GM23338 (cell line): ENCODE results near the gene TRIO. TPM values are rescaled to one million over a fixed set of nuclear protein-coding genes. Genes with fewer than 3 reads are reported as not detected.

ENCODE experiments used
- ATAC-seq: fragments of 200-7000 bp; cut with Tn5 transposase; 3 replicates; pipeline ENCODE4 v1.9.1; 2020
- DNase-seq: peaks from one replicate; pipeline ENCODE4 v3.0.0-alpha.2; 2015; ENCODE audit warnings: low spot score
- H2AFZ ChIP-seq: fragments of 200-600 bp; sonication (generic); 2 replicates; pipeline ENCODE4 v1.8.0; 2016; ENCODE audit warnings: antibody characterized with exemption, mild to moderate bottlenecking, moderate library complexity
- H3F3A ChIP-seq: fragments of 200-600 bp; sonication (generic); replicated peaks from 2 replicates; pipeline ENCODE4 v1.8.0; 2017; ENCODE audit warnings: antibody characterized with exemption, mixed run types, low read depth
- H3K27ac ChIP-seq: fragments of 200-600 bp; sonication (generic); 2 replicates; pipeline ENCODE4 v1.6.1; 2016; ENCODE audit warnings: low read depth
- H3K27me3 ChIP-seq: fragments of 200-600 bp; sonication (generic); 2 replicates; pipeline ENCODE4 v1.8.0; 2016; ENCODE audit warnings: mild to moderate bottlenecking, mixed run types, moderate library complexity; ENCODE audit not compliant: insufficient read depth
- H3K36me3 ChIP-seq: fragments of 200-600 bp; sonication (generic); 2 replicates; pipeline ENCODE4 v1.8.0; 2016; ENCODE audit warnings: mild to moderate bottlenecking; ENCODE audit not compliant: insufficient read depth
- H3K4me1 ChIP-seq: fragments of 200-600 bp; sonication (generic); 2 replicates; pipeline ENCODE4 v1.8.0; 2016; ENCODE audit warnings: mild to moderate bottlenecking, moderate library complexity; ENCODE audit not compliant: insufficient read depth
- H3K4me2 ChIP-seq: fragments of 200-600 bp; sonication (generic); 2 replicates; pipeline ENCODE4 v1.7.1; 2017; ENCODE audit warnings: mixed run types
- H3K4me3 ChIP-seq: fragments of 200-600 bp; sonication (generic); 2 replicates; pipeline ENCODE4 v1.6.1; 2016; ENCODE audit warnings: mixed run types
- H3K79me2 ChIP-seq: fragments of 200-600 bp; sonication (generic); replicated peaks from 2 replicates; pipeline ENCODE4 v1.8.0; 2017; ENCODE audit warnings: mild to moderate bottlenecking; ENCODE audit not compliant: insufficient read depth
- H3K9me2 ChIP-seq: fragments of 200-600 bp; sonication (generic); 2 replicates; pipeline ENCODE4 v1.8.0; 2017; ENCODE audit not compliant: insufficient read depth
- H4K20me1 ChIP-seq: fragments of 200-600 bp; sonication (generic); replicated peaks from 2 replicates; pipeline ENCODE4 v1.8.0; 2017; ENCODE audit warnings: mild to moderate bottlenecking; ENCODE audit not compliant: insufficient read depth
- H3K27ac Mint-ChIP-seq: 2 replicates; pipeline ENCODE4 v1.8.0; 2020; ENCODE audit warnings: inconsistent platforms, mild to moderate bottlenecking, moderate library complexity, mixed read lengths
- H3K27me3 Mint-ChIP-seq: 3 replicates; pipeline ENCODE4 v1.8.0; 2022; ENCODE audit warnings: low read depth, mild to moderate bottlenecking, moderate library complexity, mixed read lengths, inconsistent platforms; ENCODE audit not compliant: insufficient read depth, poor library complexity
- H3K36me3 Mint-ChIP-seq: 3 replicates; pipeline ENCODE4 v1.8.0; 2021; ENCODE audit warnings: low read depth, mild to moderate bottlenecking, inconsistent platforms, moderate library complexity, mixed read lengths
- H3K4me1 Mint-ChIP-seq: 3 replicates; pipeline ENCODE4 v1.8.0; 2020; ENCODE audit warnings: mild to moderate bottlenecking, inconsistent platforms, mixed read lengths
- H3K4me3 Mint-ChIP-seq: 3 replicates; pipeline ENCODE4 v1.8.0; 2021; ENCODE audit warnings: moderate library complexity, mild to moderate bottlenecking, inconsistent platforms, mixed read lengths
- H3K9me3 Mint-ChIP-seq: 3 replicates; pipeline ENCODE4 v1.8.0; 2020; ENCODE audit warnings: moderate library complexity, mild to moderate bottlenecking, inconsistent platforms, mixed read lengths
- CREB1 ChIP-seq: fragments of 250-450 bp; sonication (Bioruptor Pico); IDR thresholded peaks from 2 replicates; pipeline ENCODE4 v1.5.0; 2020; ENCODE audit warnings: low read depth, mild to moderate bottlenecking, moderate library complexity
- CTCF ChIP-seq, 2 experiments: fragments of 200-600 bp in 1 of 2; sonication (generic) in 1 of 2; conservative IDR thresholded peaks; 2 replicates each; pipeline versions ENCODE4 v1.5.1 to v1.6.1; 2016 to 2017; ENCODE audit warnings: antibody characterized with exemption in 2 of 2, low read depth in 2 of 2, mild to moderate bottlenecking in 2 of 2, moderate library complexity in 1 of 2
- EZH2 ChIP-seq: fragments of 200-600 bp; sonication (generic); IDR thresholded peaks from one replicate; pipeline ENCODE4 v1.8.0; 2017; ENCODE audit warnings: antibody characterized with exemption, mild to moderate bottlenecking, low read depth; ENCODE audit not compliant: unreplicated experiment
- EZH2phosphoT487 ChIP-seq: fragments of 200-600 bp; sonication (generic); IDR thresholded peaks from one replicate; pipeline ENCODE4 v1.8.1; 2018; ENCODE audit warnings: antibody characterized with exemption; ENCODE audit not compliant: unreplicated experiment
- JUNB ChIP-seq: IDR thresholded peaks from one replicate; pipeline ENCODE4 v1.6.1; 2016; ENCODE audit warnings: antibody characterized with exemption; ENCODE audit not compliant: unreplicated experiment
- NANOG ChIP-seq: IDR thresholded peaks from 2 replicates; pipeline ENCODE4 v1.6.1; 2016; ENCODE audit warnings: antibody characterized with exemption, borderline replicate concordance
- POLR2AphosphoS5 ChIP-seq: IDR thresholded peaks from 2 replicates; pipeline ENCODE4 v1.6.1; 2016; ENCODE audit warnings: antibody characterized with exemption, low read depth
- STAT1 ChIP-seq: IDR thresholded peaks from one replicate; pipeline ENCODE4 v1.6.1; 2016; ENCODE audit warnings: antibody characterized with exemption; ENCODE audit not compliant: unreplicated experiment
- ZNF114 ChIP-seq: fragments of 250-450 bp; sonication (Bioruptor Pico); IDR thresholded peaks from 2 replicates; pipeline ENCODE4 v1.5.0; 2020; ENCODE audit warnings: mild to moderate bottlenecking, moderate library complexity
- ZNF331 ChIP-seq: fragments of 250-450 bp; sonication (Bioruptor Pico); IDR thresholded peaks from 2 replicates; pipeline ENCODE4 v1.5.0; 2020; ENCODE audit warnings: low read depth, mild to moderate bottlenecking, moderate library complexity
- polyA plus RNA-seq: library from polyadenylated mRNA; unstranded; fragments of >200 nt; fragmentation: Nextera tagmentation; extraction: Ambion mirVana; gene quantifications from 2 replicates; pipeline ENCODE4 v1.2.1, GENCODE V29; 2016
- total RNA-seq: library from RNA; depleted of rRNA; stranded (reverse); fragments of >200 nt; shearing (Covaris generic); gene quantifications from 2 replicates; pipeline ENCODE4 v1.2.3, GENCODE V29; 2014
- TF ChIP-seq, protein P1 (sequence below): IDR thresholded peaks from 2 replicates; pipeline ENCODE4 v1.6.1; 2016; ENCODE audit warnings: antibody characterized with exemption
- TF ChIP-seq, protein P2 (sequence below): IDR thresholded peaks from one replicate; pipeline ENCODE4 v1.6.1; 2018; ENCODE audit warnings: antibody characterized with exemption; ENCODE audit not compliant: unreplicated experiment
- TF ChIP-seq, protein P3 (sequence below): fragments of 250-450 bp; sonication (Bioruptor Pico); IDR thresholded peaks from 2 replicates; pipeline ENCODE4 v1.5.0; 2020; ENCODE audit warnings: mild to moderate bottlenecking, moderate library complexity

Gene TRIO
- total and polyA plus RNA-seq, 2 experiments from 2014 or later, result 13.8 to 113 TPM

GRCh38 chr5:14286574-14287421 is 143.7 kb downstream of the TRIO start:
- Histone ChIP-seq H3K27ac (no peak overlapping the region), H4K20me1 (peaks cover 7% of the 10 kb centered on the region), H3F3A (no peaks in the 10 kb centered on the region), H3K79me2 (peaks cover 39% of the 10 kb centered on the region), H3K9me2 (no peaks in the 10 kb centered on the region), H3K4me2 (no peak overlapping the region), H3K4me3 (no peak overlapping the region), H3K4me1 (peaks cover 10% of the 10 kb centered on the region; the same call in 1 of the 2 replicates), H2AFZ (no peak overlapping the region), H3K36me3 (0 out of 2 replicates have a peak, but pooled peaks cover under 1% of the 10 kb centered on the region), H3K27me3 (no peaks in the 10 kb centered on the region)
- Mint-ChIP-seq H3K36me3 (peaks cover 20% of the 10 kb centered on the region; the same call in 2 of the 3 replicates), H3K27me3 (peaks cover 7% of the 10 kb centered on the region), H3K9me3 (no peaks in the 10 kb centered on the region), H3K4me3 (no peak overlapping the region), H3K4me1 (peaks cover 19% of the 10 kb centered on the region), H3K27ac (no peak overlapping the region)
- no peak for TF ChIP-seq CREB1 (CRISPR knock-in tag)
- TF ChIP-seq EZH2, result no peak
- TF ChIP-seq JUNB, result no peak
- TF ChIP-seq, protein P1, sequence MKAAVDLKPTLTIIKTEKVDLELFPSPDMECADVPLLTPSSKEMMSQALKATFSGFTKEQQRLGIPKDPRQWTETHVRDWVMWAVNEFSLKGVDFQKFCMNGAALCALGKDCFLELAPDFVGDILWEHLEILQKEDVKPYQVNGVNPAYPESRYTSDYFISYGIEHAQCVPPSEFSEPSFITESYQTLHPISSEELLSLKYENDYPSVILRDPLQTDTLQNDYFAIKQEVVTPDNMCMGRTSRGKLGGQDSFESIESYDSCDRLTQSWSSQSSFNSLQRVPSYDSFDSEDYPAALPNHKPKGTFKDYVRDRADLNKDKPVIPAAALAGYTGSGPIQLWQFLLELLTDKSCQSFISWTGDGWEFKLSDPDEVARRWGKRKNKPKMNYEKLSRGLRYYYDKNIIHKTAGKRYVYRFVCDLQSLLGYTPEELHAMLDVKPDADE, result no peak
- TF ChIP-seq POLR2AphosphoS5, result no peak
- TF ChIP-seq EZH2phosphoT487, result no peak
- no peak for TF ChIP-seq NANOG
- TF ChIP-seq, protein P2, sequence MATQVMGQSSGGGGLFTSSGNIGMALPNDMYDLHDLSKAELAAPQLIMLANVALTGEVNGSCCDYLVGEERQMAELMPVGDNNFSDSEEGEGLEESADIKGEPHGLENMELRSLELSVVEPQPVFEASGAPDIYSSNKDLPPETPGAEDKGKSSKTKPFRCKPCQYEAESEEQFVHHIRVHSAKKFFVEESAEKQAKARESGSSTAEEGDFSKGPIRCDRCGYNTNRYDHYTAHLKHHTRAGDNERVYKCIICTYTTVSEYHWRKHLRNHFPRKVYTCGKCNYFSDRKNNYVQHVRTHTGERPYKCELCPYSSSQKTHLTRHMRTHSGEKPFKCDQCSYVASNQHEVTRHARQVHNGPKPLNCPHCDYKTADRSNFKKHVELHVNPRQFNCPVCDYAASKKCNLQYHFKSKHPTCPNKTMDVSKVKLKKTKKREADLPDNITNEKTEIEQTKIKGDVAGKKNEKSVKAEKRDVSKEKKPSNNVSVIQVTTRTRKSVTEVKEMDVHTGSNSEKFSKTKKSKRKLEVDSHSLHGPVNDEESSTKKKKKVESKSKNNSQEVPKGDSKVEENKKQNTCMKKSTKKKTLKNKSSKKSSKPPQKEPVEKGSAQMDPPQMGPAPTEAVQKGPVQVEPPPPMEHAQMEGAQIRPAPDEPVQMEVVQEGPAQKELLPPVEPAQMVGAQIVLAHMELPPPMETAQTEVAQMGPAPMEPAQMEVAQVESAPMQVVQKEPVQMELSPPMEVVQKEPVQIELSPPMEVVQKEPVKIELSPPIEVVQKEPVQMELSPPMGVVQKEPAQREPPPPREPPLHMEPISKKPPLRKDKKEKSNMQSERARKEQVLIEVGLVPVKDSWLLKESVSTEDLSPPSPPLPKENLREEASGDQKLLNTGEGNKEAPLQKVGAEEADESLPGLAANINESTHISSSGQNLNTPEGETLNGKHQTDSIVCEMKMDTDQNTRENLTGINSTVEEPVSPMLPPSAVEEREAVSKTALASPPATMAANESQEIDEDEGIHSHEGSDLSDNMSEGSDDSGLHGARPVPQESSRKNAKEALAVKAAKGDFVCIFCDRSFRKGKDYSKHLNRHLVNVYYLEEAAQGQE, result no peak
- TF ChIP-seq CTCF (conservative IDR thresholded peaks at IDR 0.05; ENCODE audit: low read depth in 2 of 2), result no peak
- TF ChIP-seq STAT1, result no peak
- TF ChIP-seq, protein P3, sequence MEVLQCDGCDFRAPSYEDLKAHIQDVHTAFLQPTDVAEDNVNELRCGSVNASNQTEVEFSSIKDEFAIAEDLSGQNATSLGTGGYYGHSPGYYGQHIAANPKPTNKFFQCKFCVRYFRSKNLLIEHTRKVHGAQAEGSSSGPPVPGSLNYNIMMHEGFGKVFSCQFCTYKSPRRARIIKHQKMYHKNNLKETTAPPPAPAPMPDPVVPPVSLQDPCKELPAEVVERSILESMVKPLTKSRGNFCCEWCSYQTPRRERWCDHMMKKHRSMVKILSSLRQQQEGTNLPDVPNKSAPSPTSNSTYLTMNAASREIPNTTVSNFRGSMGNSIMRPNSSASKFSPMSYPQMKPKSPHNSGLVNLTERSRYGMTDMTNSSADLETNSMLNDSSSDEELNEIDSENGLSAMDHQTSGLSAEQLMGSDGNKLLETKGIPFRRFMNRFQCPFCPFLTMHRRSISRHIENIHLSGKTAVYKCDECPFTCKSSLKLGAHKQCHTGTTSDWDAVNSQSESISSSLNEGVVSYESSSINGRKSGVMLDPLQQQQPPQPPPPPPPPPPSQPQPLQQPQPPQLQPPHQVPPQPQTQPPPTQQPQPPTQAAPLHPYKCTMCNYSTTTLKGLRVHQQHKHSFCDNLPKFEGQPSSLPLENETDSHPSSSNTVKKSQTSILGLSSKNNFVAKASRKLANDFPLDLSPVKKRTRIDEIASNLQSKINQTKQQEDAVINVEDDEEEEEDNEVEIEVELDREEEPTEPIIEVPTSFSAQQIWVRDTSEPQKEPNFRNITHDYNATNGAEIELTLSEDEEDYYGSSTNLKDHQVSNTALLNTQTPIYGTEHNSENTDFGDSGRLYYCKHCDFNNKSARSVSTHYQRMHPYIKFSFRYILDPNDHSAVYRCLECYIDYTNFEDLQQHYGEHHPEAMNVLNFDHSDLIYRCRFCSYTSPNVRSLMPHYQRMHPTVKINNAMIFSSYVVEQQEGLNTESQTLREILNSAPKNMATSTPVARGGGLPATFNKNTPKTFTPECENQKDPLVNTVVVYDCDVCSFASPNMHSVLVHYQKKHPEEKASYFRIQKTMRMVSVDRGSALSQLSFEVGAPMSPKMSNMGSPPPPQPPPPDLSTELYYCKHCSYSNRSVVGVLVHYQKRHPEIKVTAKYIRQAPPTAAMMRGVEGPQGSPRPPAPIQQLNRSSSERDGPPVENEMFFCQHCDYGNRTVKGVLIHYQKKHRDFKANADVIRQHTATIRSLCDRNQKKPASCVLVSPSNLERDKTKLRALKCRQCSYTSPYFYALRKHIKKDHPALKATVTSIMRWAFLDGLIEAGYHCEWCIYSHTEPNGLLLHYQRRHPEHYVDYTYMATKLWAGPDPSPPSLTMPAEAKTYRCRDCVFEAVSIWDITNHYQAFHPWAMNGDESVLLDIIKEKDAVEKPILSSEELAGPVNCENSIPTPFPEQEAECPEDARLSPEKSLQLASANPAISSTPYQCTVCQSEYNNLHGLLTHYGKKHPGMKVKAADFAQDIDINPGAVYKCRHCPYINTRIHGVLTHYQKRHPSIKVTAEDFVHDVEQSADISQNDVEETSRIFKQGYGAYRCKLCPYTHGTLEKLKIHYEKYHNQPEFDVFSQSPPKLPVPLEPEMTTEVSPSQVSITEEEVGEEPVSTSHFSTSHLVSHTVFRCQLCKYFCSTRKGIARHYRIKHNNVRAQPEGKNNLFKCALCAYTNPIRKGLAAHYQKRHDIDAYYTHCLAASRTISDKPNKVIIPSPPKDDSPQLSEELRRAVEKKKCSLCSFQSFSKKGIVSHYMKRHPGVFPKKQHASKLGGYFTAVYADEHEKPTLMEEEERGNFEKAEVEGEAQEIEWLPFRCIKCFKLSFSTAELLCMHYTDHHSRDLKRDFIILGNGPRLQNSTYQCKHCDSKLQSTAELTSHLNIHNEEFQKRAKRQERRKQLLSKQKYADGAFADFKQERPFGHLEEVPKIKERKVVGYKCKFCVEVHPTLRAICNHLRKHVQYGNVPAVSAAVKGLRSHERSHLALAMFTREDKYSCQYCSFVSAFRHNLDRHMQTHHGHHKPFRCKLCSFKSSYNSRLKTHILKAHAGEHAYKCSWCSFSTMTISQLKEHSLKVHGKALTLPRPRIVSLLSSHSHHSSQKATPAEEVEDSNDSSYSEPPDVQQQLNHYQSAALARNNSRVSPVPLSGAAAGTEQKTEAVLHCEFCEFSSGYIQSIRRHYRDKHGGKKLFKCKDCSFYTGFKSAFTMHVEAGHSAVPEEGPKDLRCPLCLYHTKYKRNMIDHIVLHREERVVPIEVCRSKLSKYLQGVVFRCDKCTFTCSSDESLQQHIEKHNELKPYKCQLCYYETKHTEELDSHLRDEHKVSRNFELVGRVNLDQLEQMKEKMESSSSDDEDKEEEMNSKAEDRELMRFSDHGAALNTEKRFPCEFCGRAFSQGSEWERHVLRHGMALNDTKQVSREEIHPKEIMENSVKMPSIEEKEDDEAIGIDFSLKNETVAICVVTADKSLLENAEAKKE (CRISPR knock-in tag), result no peak
- TF ChIP-seq ZNF114, result no peak
- TF ChIP-seq ZNF331 (CRISPR knock-in tag), result no peak
- DNase-seq (no peak), ATAC-seq (no peak)
